ENCODE data around the gene PRSS12. TPM values are rescaled to one million over a fixed set of nuclear protein-coding genes. Genes with fewer than 3 reads are reported as not detected.

The PRSS12 gene
- total RNA-seq, 1 experiment from 2014 or later, result 11.3 TPM

DNA sequence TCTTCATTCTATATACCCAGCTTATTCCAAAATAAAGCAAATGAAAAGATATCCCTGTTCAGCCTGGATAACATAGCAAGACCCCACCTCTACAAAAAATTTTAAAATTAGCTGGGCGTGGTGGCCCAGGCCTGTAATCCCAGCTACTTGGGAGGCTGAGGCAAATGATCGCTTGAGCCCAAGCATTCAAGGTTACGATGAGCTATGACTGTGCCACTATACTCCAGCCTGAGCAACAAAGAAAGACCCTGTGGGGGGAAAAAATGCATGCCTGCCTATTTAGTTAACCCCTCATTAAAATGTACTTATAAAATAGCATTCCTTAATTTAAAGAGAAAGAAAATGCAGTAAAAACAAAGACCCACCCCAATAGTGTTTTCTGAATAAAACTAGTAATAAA, 9.3 kb downstream of the PRSS12 start:
- Histone ChIP-seq H3K79me2 (ENCODE audit: low read depth) (no peaks in the 10 kb centered on the region), H3K9me2 (ENCODE audit: insufficient read depth) (no peaks in the 10 kb centered on the region), H3K36me3 (ENCODE audit: low read depth) (no peaks in the 10 kb centered on the region), H3F3A (ENCODE audit: insufficient read depth, low read depth) (no peaks in the 10 kb centered on the region), H3K27me3 (ENCODE audit: insufficient read depth, low read depth) (no peaks in the 10 kb centered on the region), H3K4me3 (no peak overlapping the region), H3K4me2 (no peak overlapping the region), H3K9me3 (ENCODE audit: insufficient read depth, low read depth) (no peaks in the 10 kb centered on the region), H3K27ac (no peak overlapping the region), H4K20me1 (ENCODE audit: insufficient read depth) (no peaks in the 10 kb centered on the region), H2AFZ (no peak overlapping the region), H3K4me1 (replicated peaks; ENCODE audit: insufficient read depth) (peaks cover 15% of the 10 kb centered on the region; the same call in 1 of the 2 replicates)
- no peak for TF ChIP-seq EZH2 (IDR thresholded peaks at IDR 0.05; ENCODE audit: low read depth)
- TF ChIP-seq, protein P1, sequence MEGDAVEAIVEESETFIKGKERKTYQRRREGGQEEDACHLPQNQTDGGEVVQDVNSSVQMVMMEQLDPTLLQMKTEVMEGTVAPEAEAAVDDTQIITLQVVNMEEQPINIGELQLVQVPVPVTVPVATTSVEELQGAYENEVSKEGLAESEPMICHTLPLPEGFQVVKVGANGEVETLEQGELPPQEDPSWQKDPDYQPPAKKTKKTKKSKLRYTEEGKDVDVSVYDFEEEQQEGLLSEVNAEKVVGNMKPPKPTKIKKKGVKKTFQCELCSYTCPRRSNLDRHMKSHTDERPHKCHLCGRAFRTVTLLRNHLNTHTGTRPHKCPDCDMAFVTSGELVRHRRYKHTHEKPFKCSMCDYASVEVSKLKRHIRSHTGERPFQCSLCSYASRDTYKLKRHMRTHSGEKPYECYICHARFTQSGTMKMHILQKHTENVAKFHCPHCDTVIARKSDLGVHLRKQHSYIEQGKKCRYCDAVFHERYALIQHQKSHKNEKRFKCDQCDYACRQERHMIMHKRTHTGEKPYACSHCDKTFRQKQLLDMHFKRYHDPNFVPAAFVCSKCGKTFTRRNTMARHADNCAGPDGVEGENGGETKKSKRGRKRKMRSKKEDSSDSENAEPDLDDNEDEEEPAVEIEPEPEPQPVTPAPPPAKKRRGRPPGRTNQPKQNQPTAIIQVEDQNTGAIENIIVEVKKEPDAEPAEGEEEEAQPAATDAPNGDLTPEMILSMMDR (conservative IDR thresholded peaks at IDR 0.05), result no peak
- POLR2A ChIA-PET (ENCODE audit: unreplicated experiment), result interaction anchor here (0.6 kb wide), 1 partner anchor 31 kb away, joined by 5 read pairs; no protein-coding TSS in a partner anchor
- no TSS peak for BruUV-seq (replicated peaks)
- intact Hi-C loops (cut with micrococcal nuclease; ENCODE audit: unreplicated experiment), result no loop called here
- DNase-seq, result no peak
- CTCF ChIA-PET, result interaction anchor here (1.2 kb wide), 1 partner anchor 10 kb away, joined by 3 read pairs; no protein-coding TSS in a partner anchor

DNA sequence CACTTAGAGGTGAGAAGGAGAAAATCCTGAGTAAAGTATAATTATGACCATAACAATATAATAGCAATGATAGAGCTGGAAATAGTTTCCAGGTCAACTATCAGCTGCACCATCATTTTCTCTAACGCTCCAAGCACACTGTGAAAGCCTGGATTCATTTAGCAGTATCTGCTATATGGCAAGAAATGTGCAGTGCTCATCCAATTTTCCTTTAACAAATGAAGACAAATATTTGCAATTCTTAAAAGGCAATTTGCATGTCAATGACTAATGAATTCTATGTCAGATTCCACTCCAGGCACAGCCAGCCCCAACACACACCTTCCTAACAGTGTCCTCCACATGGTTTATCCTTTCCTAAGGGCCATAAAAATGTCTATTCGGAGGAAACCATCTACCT, 12.7 kb downstream of the PRSS12 start:
- no peak for TF ChIP-seq EZH2 (IDR thresholded peaks at IDR 0.05; ENCODE audit: low read depth)
- TF ChIP-seq, protein P1 (conservative IDR thresholded peaks at IDR 0.05), result no peak
- POLR2A ChIA-PET (ENCODE audit: unreplicated experiment), result interaction anchor here (0.6 kb wide), 1 partner anchor 10 kb away, joined by 4 read pairs; no protein-coding TSS in a partner anchor
- Histone ChIP-seq H3K4me3 (no peak overlapping the region), H2AFZ (no peak overlapping the region), H3K4me2 (no peak overlapping the region), H3K9me2 (ENCODE audit: insufficient read depth) (no peaks in the 10 kb centered on the region), H3K79me2 (ENCODE audit: low read depth) (no peaks in the 10 kb centered on the region), H3K4me1 (replicated peaks; ENCODE audit: insufficient read depth) (0 out of 2 replicates have a peak, but pooled peaks cover 6% of the 10 kb centered on the region), H3F3A (ENCODE audit: insufficient read depth, low read depth) (no peaks in the 10 kb centered on the region), H4K20me1 (ENCODE audit: insufficient read depth) (no peaks in the 10 kb centered on the region), H3K9me3 (ENCODE audit: insufficient read depth, low read depth) (no peaks in the 10 kb centered on the region), H3K27ac (no peak overlapping the region), H3K36me3 (ENCODE audit: low read depth) (no peaks in the 10 kb centered on the region), H3K27me3 (ENCODE audit: insufficient read depth, low read depth) (no peaks in the 10 kb centered on the region)
- DNase-seq, result no peak
- CTCF ChIA-PET, result no interaction called here
- intact Hi-C loops (cut with micrococcal nuclease; ENCODE audit: unreplicated experiment), result no loop called here
- no TSS peak for BruUV-seq (replicated peaks)

DNA sequence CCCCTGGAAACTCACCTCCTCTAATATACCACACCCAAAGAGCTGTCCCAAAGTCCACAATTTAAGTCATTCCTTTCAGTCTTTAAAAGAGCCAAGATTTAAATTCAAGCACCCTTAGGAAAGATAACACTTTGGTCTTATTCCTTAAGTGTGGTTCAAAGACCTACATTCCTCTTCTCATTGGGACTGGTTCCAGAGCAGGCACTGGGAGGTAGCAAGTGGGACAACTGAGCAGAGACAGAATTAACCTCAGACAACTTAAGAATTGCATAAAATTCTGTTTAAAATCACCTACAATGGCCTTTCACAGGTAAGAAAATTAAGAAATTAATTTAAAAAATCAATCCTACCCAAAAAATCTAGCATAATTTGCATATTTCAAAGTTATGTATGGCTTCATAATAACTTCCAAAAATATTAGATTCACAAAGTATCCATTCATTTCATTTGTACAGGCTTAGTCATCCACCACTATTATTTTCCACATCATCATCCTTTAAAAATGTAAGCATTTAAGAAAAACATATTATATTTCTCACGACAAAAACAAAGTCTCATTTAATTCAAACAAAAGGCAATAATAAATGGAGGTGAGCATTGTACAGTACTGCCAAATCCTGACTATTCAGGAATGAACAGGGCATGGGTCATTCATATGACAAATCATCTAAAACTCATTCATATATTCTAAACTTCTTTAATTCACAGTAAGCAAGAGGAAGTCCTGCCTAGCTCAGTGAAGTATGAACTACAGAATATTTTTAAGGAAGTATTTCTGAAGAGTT, 13.6 kb downstream of the PRSS12 start:
- H3K27ac ChIP-seq, result no peak overlapping the region
- H4K20me1 ChIP-seq (ENCODE audit: insufficient read depth), result no peaks in the 10 kb centered on the region
- ChIA-PET POLR2A (ENCODE audit: unreplicated experiment) (interaction anchor here (0.6 kb wide), 2 partner anchors 11 to 27 kb away, joined by 4 to 10 read pairs; no protein-coding TSS in a partner anchor), CTCF (no interaction called here)
- H3K79me2 ChIP-seq (ENCODE audit: low read depth), result no peaks in the 10 kb centered on the region
- no peak overlapping the region for H3K4me2 ChIP-seq
- no peak overlapping the region for H2AFZ ChIP-seq
- H3K27me3 ChIP-seq (ENCODE audit: insufficient read depth, low read depth), result no peaks in the 10 kb centered on the region
- H3K9me3 ChIP-seq (ENCODE audit: insufficient read depth, low read depth), result no peaks in the 10 kb centered on the region
- H3K4me3 ChIP-seq, result no peak overlapping the region
- TF ChIP-seq, protein P1 (conservative IDR thresholded peaks at IDR 0.05), result no peak
- no peak for TF ChIP-seq EZH2 (IDR thresholded peaks at IDR 0.05; ENCODE audit: low read depth)
- no peak for DNase-seq
- H3F3A ChIP-seq (ENCODE audit: insufficient read depth, low read depth), result no peaks in the 10 kb centered on the region
- intact Hi-C loops (cut with micrococcal nuclease; ENCODE audit: unreplicated experiment), result no loop called here
- no peaks in the 10 kb centered on the region for H3K4me1 ChIP-seq (replicated peaks; ENCODE audit: insufficient read depth)
- no TSS peak for BruUV-seq (replicated peaks)
- no peaks in the 10 kb centered on the region for H3K36me3 ChIP-seq (ENCODE audit: low read depth)
- H3K9me2 ChIP-seq (ENCODE audit: insufficient read depth), result no peaks in the 10 kb centered on the region
